Keratinocyte (primary cell): ENCODE results near the gene LRRC47. TPM values are rescaled to one million over a fixed set of nuclear protein-coding genes. Genes with fewer than 3 reads are reported as not detected.
"Not testable (repeated sequence)": the region's sequence is repeated elsewhere in the genome, so short reads cannot be mapped to it uniquely, and the experiment has no call there.

ENCODE experiments used
- DNase-seq: peaks from one replicate; pipeline ENCODE4 v3.0.0-alpha.2; 2011; ENCODE audit warnings: low read depth, missing footprints, low spot score
- FAIRE-seq: peaks from 2 replicates; lab custom pipeline; 2011; peaks lifted over from hg19 to GRCh38; lab: Jason Lieb, UNC
- H2AFZ ChIP-seq: 2 replicates; pipeline ENCODE4 v1.6.0; 2012; ENCODE audit warnings: low read length, control low read depth, inconsistent platforms; ENCODE audit not compliant: control insufficient read depth
- H3K27ac ChIP-seq: 2 replicates; pipeline ENCODE4 v1.5.1; 2011; ENCODE audit warnings: low read length; ENCODE audit not compliant: control insufficient read depth, insufficient read depth
- H3K27me3 ChIP-seq: 3 replicates; pipeline ENCODE4 v1.6.0; 2011; ENCODE audit warnings: low read length; ENCODE audit not compliant: control insufficient read depth, insufficient read depth; ENCODE audit errors: extremely low read depth
- H3K36me3 ChIP-seq, 2 experiments: 2 replicates in 1 of 2; 3 replicates in 1 of 2; pipeline ENCODE4 v1.5.1; 2011; ENCODE audit warnings: low read length in 2 of 2, mild to moderate bottlenecking in 1 of 2; ENCODE audit not compliant: control insufficient read depth in 2 of 2, insufficient read depth in 2 of 2; ENCODE audit errors: extremely low read depth in 1 of 2
- H3K4me1 ChIP-seq: 3 replicates; pipeline ENCODE4 v1.5.1; 2011; ENCODE audit warnings: low read length; ENCODE audit not compliant: control insufficient read depth, insufficient read depth; ENCODE audit errors: extremely low read depth
- H3K4me2 ChIP-seq: 3 replicates; pipeline ENCODE4 v1.6.0; 2011; ENCODE audit warnings: low read depth, low read length; ENCODE audit not compliant: control insufficient read depth, insufficient read depth; ENCODE audit errors: extremely low read depth
- H3K4me3 ChIP-seq, 3 experiments: fragments of 200-600 bp in 1 of 3; sonication (generic) in 1 of 3; 2 replicates in 2 of 3; 3 replicates in 1 of 3; pipeline ENCODE4 v1.5.1; 2011 to 2016; ENCODE audit warnings: low read length in 3 of 3, mild to moderate bottlenecking in 3 of 3, control low read depth in 2 of 3, inconsistent platforms in 1 of 3, low read depth in 1 of 3, mixed read lengths in 1 of 3, mixed run types in 1 of 3, moderate library complexity in 1 of 3; ENCODE audit not compliant: control insufficient read depth in 2 of 3, insufficient read depth in 2 of 3; ENCODE audit errors: extremely low read depth in 1 of 3
- H3K79me2 ChIP-seq: 2 replicates; pipeline ENCODE4 v1.6.0; 2012; ENCODE audit warnings: low read length; ENCODE audit not compliant: control insufficient read depth, insufficient read depth
- H3K9ac ChIP-seq: 3 replicates; pipeline ENCODE4 v1.6.0; 2011; ENCODE audit warnings: low read length; ENCODE audit not compliant: control insufficient read depth, insufficient read depth; ENCODE audit errors: extremely low read depth
- H3K9me1 ChIP-seq: 3 replicates; pipeline ENCODE4 v1.6.0; 2011; ENCODE audit warnings: low read length; ENCODE audit not compliant: control insufficient read depth, insufficient read depth; ENCODE audit errors: extremely low read depth
- H3K9me3 ChIP-seq: 2 replicates; pipeline ENCODE4 v1.5.1; 2012; ENCODE audit warnings: low read depth, low read length; ENCODE audit not compliant: control insufficient read depth
- H4K20me1 ChIP-seq: 3 replicates; pipeline ENCODE4 v1.6.0; 2011; ENCODE audit warnings: low read length; ENCODE audit not compliant: control insufficient read depth, insufficient read depth; ENCODE audit errors: extremely low read depth
- EZH2 ChIP-seq: IDR thresholded peaks from one replicate; pipeline ENCODE4 v1.6.1; 2012; ENCODE audit warnings: inconsistent platforms, mild to moderate bottlenecking, low read length, moderate library complexity
- dilution Hi-C: fragments of 300-500 bp; cut with MboI; formaldehyde crosslinking; loops from one replicate; pipeline ENCODE4 v1.7.0; 2020; ENCODE audit warnings: low sequenced_read_pairs; ENCODE audit not compliant: extremely low pct_ligation_motif_present
- polyA plus RNA-seq, 5 experiments: library from polyadenylated mRNA; depleted of rRNA in 3 of 5; stranded (reverse) in 3 of 5; stranded (forward) in 1 of 5; unstranded in 1 of 5; fragments of >200 nt; gene quantifications; 1 replicate in 1 of 5; 2 replicates in 3 of 5; 3 replicates in 1 of 5; pipeline versions ENCODE4 v1.2.1 to v1.2.3, GENCODE V29; 2011 to 2012; ENCODE audit warnings: missing spikeins in 2 of 5, low read depth in 1 of 5, low replicate concordance in 1 of 5
- TF ChIP-seq, protein P1 (sequence below), 3 experiments: IDR thresholded peaks in 1 of 3; conservative IDR thresholded peaks in 1 of 3; optimal IDR thresholded peaks in 1 of 3; 2 replicates in 2 of 3; 3 replicates in 1 of 3; pipeline versions ENCODE3 to v1.5.1; 2011; ENCODE audit warnings: low read length in 3 of 3, mild to moderate bottlenecking in 3 of 3, moderate library complexity in 2 of 3, control low read depth in 1 of 3, inconsistent platforms in 1 of 3; ENCODE audit not compliant: insufficient read depth in 2 of 3; ENCODE audit errors: extremely low read depth in 1 of 3

The LRRC47 gene
- polyA plus RNA-seq, 1 donor (not counting 4 experiments of a cell fraction or from before 2014, with no cell fraction given) = 40.1 TPM

DNA sequence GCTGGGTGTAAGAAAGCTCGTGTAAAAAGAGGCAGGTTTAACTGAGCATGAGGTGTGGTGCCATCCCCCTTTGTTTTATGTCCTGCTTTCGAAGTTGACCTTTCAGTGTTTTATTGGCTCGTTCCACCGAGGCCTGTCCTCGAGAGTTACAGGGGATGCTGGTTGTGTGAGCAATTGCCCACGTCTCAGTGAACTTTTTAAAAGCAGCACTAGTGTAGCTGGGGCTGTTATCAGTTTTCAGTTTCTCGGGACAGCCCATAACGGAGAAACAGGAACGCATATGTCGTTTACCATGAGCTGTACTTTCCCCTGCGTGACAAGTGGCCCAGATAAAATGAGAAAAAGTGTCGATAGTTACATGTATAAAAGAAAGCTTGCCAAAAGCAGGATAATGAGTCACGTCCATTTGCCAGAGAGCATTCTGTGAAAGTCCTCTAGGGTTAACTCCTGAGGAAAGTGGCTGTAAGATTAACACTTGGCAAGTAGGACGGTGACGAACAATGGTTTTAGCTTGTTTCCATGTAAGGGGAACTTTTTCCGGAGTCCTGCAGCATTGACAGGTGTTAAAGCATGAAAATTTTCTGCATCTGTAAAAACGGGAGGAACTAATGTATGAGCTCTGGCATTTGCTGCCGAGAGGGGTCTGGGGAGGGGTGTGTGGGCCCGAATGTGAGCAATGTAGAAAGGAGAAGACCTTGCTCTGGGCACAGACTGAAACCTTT is 7.8 kb upstream of the LRRC47 start:
- dilution Hi-C loops = no loop called here
- Histone ChIP-seq H3K27me3 (no peaks in the 10 kb centered on the region), H3K79me2 (no peaks in the 10 kb centered on the region), H3K36me3 (no peaks in the 10 kb centered on the region), H3K4me3 (no peak overlapping the region), H4K20me1 (no peaks in the 10 kb centered on the region), H3K4me2 (no peak overlapping the region), H3K4me1 (no peaks in the 10 kb centered on the region), H3K9me3 (no peaks in the 10 kb centered on the region), H2AFZ (no peak overlapping the region), H3K27ac (no peak overlapping the region), H3K9me1 (no peaks in the 10 kb centered on the region), H3K9ac (no peak overlapping the region)
- FAIRE-seq (no peak), DNase-seq (no peak)
- no peak for TF ChIP-seq EZH2
- TF ChIP-seq, protein P1, sequence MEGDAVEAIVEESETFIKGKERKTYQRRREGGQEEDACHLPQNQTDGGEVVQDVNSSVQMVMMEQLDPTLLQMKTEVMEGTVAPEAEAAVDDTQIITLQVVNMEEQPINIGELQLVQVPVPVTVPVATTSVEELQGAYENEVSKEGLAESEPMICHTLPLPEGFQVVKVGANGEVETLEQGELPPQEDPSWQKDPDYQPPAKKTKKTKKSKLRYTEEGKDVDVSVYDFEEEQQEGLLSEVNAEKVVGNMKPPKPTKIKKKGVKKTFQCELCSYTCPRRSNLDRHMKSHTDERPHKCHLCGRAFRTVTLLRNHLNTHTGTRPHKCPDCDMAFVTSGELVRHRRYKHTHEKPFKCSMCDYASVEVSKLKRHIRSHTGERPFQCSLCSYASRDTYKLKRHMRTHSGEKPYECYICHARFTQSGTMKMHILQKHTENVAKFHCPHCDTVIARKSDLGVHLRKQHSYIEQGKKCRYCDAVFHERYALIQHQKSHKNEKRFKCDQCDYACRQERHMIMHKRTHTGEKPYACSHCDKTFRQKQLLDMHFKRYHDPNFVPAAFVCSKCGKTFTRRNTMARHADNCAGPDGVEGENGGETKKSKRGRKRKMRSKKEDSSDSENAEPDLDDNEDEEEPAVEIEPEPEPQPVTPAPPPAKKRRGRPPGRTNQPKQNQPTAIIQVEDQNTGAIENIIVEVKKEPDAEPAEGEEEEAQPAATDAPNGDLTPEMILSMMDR (optimal IDR thresholded peaks at IDR 0.05 in 1 of 3, IDR thresholded peaks at IDR 0.05 in 1 of 3, conservative IDR thresholded peaks at IDR 0.05 in 1 of 3; ENCODE audit: extremely low read depth in 1 of 3, insufficient read depth in 2 of 3, low read length in 3 of 3) = no peak

GRCh38 chr1:3800795-3801194 is 4.5 kb upstream of the LRRC47 start:
- H4K20me1 ChIP-seq, H3K4me1 ChIP-seq, H3K9me1 ChIP-seq, H3K4me3 ChIP-seq, H3K9me3 ChIP-seq, H3K36me3 ChIP-seq, H3K27me3 ChIP-seq, H3K79me2 ChIP-seq, H2AFZ ChIP-seq, DNase-seq, H3K27ac ChIP-seq, FAIRE-seq, H3K9ac ChIP-seq, H3K4me2 ChIP-seq, dilution Hi-C loops: not testable (repeated sequence)
